Fibroblast of pulmonary artery (primary cell): ENCODE results near the gene PODXL.
"Not testable (repeated sequence)": the region's sequence is repeated elsewhere in the genome, so short reads cannot be mapped to it uniquely, and the experiment has no call there.

Experiments
- DNase-seq: peaks from one replicate; pipeline ENCODE4 v3.0.0-alpha.2; 2010; ENCODE audit warnings: low read depth
- H3K4me3 ChIP-seq: replicated peaks from 2 replicates; pipeline ENCODE4 v1.5.1; 2011; ENCODE audit warnings: low read depth, mild to moderate bottlenecking, control low read depth, low read length, moderate library complexity
- CTCF ChIP-seq: IDR thresholded peaks from 2 replicates; pipeline ENCODE4 v1.5.1; 2011; ENCODE audit warnings: mild to moderate bottlenecking, control low read depth, low read length, inconsistent platforms; ENCODE audit errors: missing control alignments

Gene PODXL

GRCh38 chr7:131471250-131472004, 85.0 kb downstream of the PODXL start:
- no peak for TF ChIP-seq CTCF
- no peak for DNase-seq
- H3K4me3 ChIP-seq, result no peak overlapping the region

GRCh38 chr7:131467788-131468187, 88.6 kb downstream of the PODXL start:
- TF ChIP-seq CTCF, result no peak
- H3K4me3 ChIP-seq, result no peak overlapping the region
- DNase-seq, result no peak

GRCh38 chr7:131466735-131467365, 89.6 kb downstream of the PODXL start:
- no peak overlapping the region for H3K4me3 ChIP-seq
- no peak for DNase-seq
- no peak for TF ChIP-seq CTCF

- DNase-seq, H3K4me3 ChIP-seq: not testable (repeated sequence)
These were observed 93.7 kb downstream of the PODXL start for GRCh38 chr7:131462715-131463114.

GRCh38 chr7:131462059-131462458, 94.4 kb downstream of the PODXL start:
- no peak for DNase-seq
- no peak for TF ChIP-seq CTCF
- H3K4me3 ChIP-seq, result no peak overlapping the region

- no peak for TF ChIP-seq CTCF
- no peak overlapping the region for H3K4me3 ChIP-seq
- no peak for DNase-seq
These were observed 97.2 kb downstream of the PODXL start for GRCh38 chr7:131459256-131459655.

GRCh38 chr7:131456338-131456737, 100.1 kb downstream of the PODXL start:
- no peak for DNase-seq
- H3K4me3 ChIP-seq, result no peak overlapping the region
- TF ChIP-seq CTCF, result no peak
